ENCODE measurements around the gene SREK1IP1. TPM values are rescaled to one million over a fixed set of nuclear protein-coding genes. Genes with fewer than 3 reads are reported as not detected.
"Not testable (repeated sequence)": the region's sequence is repeated elsewhere in the genome, so short reads cannot be mapped to it uniquely, and the experiment has no call there.

Gene SREK1IP1
- total and polyA plus RNA-seq, 11 donors = 4.1 to 20.7 (median 11.1) TPM

GRCh38 chr5:64727150-64727549, 41.3 kb downstream of the SREK1IP1 start:
- ATAC-seq = no peak
- peaks cover 0 to 70% (median 51%) of the 10 kb centered on the region in 9 donors for H3K36me3 ChIP-seq
- H3K9me3 ChIP-seq = no peaks in the 10 kb centered on the region
- no peaks in the 10 kb centered on the region for H3K4me1 ChIP-seq
- H3K27ac ChIP-seq = no peak overlapping the region
- H3K27me3 ChIP-seq = no peaks in the 10 kb centered on the region
- H3K4me3 ChIP-seq = no peak overlapping the region
- TF ChIP-seq POLR2A (IDR thresholded peaks at IDR 0.05) (no peak), CTCF (IDR thresholded peaks at IDR 0.05) (no peak)
- 89 to 98% (median 97%) methylated on average over 2 of the region's 2 CpGs for WGBS, 4 donors
- intact Hi-C loops (cut with DNase I) = no loop called here
- no peak for DNase-seq

GRCh38 chr5:64722588-64722987, 45.9 kb downstream of the SREK1IP1 start:
- intact Hi-C loops (cut with DNase I) = no loop called here

DNA sequence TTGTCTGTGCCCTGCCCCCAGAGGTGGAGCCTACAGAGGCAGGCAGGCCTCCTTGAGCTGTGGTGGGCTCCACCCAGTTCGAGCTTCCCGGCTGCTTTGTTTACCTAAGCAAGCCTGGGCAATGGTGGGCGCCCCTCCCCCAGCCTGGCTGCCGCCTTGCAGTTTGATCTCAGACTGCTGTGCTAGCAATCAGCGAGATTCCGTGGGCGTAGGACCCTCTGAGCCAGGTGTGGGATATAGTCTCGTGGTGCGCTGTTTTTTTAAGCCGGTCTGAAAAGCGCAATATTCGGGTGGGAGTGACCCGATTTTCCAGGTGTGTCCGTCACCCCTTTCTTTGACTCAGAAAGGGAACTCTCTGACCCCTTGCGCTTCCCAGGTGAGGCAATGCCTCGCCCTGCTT, 54.0 kb downstream of the SREK1IP1 start:
- H3K27me3 ChIP-seq; H3K4me1 ChIP-seq; intact Hi-C loops (cut with DNase I); H3K4me3 ChIP-seq; H3K36me3 ChIP-seq; H3K27ac ChIP-seq; H3K9me3 ChIP-seq; DNase-seq; ATAC-seq: not testable (repeated sequence)
- WGBS, 4 donors = 80 to 88% (median 86%) methylated on average over 10 to 14 of the region's 16 CpGs

More at GRCh38 chr5:64722588-64722987, 45.9 kb downstream of the SREK1IP1 start:
- WGBS, 4 donors = 77 to 97% (median 95%) methylated on average over 3 of the region's 3 CpGs
- DNase-seq (no peak), ATAC-seq (no peak)
- Histone ChIP-seq H3K9me3 (no peaks in the 10 kb centered on the region), H3K27me3 (no peaks in the 10 kb centered on the region), H3K4me3 (no peak overlapping the region), H3K27ac (no peak overlapping the region), H3K4me1 (no peaks in the 10 kb centered on the region), H3K36me3 (peaks cover 0 to 71% (median 56%) of the 10 kb centered on the region in 9 donors)
- TF ChIP-seq CTCF (IDR thresholded peaks at IDR 0.05) (no peak), POLR2A (IDR thresholded peaks at IDR 0.05) (no peak)

DNA sequence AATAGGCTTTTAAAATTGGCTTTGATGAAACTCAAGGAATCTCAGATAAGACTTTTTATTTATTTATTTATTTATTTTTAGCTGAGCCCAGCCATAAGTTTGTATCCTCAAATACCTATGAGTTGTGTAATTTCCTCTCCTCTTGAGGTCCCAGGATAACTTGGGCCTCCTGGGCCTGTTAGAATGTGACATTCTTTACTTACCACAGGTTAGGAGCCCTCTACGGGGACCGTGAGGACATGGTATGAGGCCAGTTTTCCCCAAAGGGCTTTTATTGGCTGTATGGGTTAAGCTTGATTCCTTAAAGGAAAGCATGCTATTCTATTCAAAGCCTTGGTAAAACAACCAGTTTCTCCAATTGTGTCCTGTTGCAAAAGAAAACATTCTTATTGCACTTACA, 61.3 kb downstream of the SREK1IP1 start:
- H3K4me3 ChIP-seq = no peak overlapping the region
- H3K9me3 ChIP-seq = peaks cover 0 to 2% (median 0%) of the 10 kb centered on the region in 12 donors
- H3K4me1 ChIP-seq = no peaks in the 10 kb centered on the region
- ATAC-seq (no peak), DNase-seq (no peak)
- H3K27me3 ChIP-seq = peaks cover 0 to 17% (median 0%) of the 10 kb centered on the region in 9 donors
- no peaks in the 10 kb centered on the region for H3K36me3 ChIP-seq
- TF ChIP-seq CTCF (IDR thresholded peaks at IDR 0.05) (no peak), POLR2A (IDR thresholded peaks at IDR 0.05) (no peak)
- WGBS, 4 donors = 63 to 79% (median 70%) methylated on average over 2 of the region's 2 CpGs
- intact Hi-C loops (cut with DNase I) = no loop called here
- no peak overlapping the region for H3K27ac ChIP-seq

- H3K36me3 ChIP-seq; H3K4me3 ChIP-seq; H3K27ac ChIP-seq; ATAC-seq; intact Hi-C loops (cut with DNase I); H3K4me1 ChIP-seq; H3K9me3 ChIP-seq; DNase-seq: not testable (repeated sequence)
- peaks cover 0 to 17% (median 0%) of the 10 kb centered on the region in 9 donors for H3K27me3 ChIP-seq
- whole genome bisulfite sequencing, 4 donors = 29 to 33% (median 31%) methylated on average over 2 of the region's 2 CpGs
These were observed 62.4 kb downstream of the SREK1IP1 start for GRCh38 chr5:64706074-64706473.
